Effector memory CD4-positive, alpha-beta T cell (primary cell): ENCODE results near the gene KCTD21.

Experiments used
- DNase-seq, 3 donors: peaks; one replicate each; pipeline ENCODE4 v3.0.0-alpha.2; 2020
- H3K27ac ChIP-seq: 2 replicates; pipeline ENCODE4 v1.7.0; 2013; ENCODE audit warnings: mild to moderate bottlenecking, low read length, moderate library complexity; ENCODE audit not compliant: insufficient read depth, poor library complexity, severe bottlenecking
- H3K27me3 ChIP-seq: replicated peaks from 2 replicates; pipeline ENCODE4 v1.7.0; 2013; ENCODE audit warnings: mild to moderate bottlenecking, low read length; ENCODE audit not compliant: insufficient read depth, control insufficient read depth, poor library complexity, severe bottlenecking
- H3K36me3 ChIP-seq: 2 replicates; pipeline ENCODE4 v1.7.0; 2013; ENCODE audit warnings: mild to moderate bottlenecking, low read length, moderate library complexity; ENCODE audit not compliant: control insufficient read depth, insufficient read depth
- H3K4me1 ChIP-seq: 2 replicates; pipeline ENCODE4 v1.7.0; 2013; ENCODE audit warnings: low read length, mild to moderate bottlenecking; ENCODE audit not compliant: control insufficient read depth, insufficient read depth, poor library complexity, severe bottlenecking
- H3K4me3 ChIP-seq: 2 replicates; pipeline ENCODE4 v1.7.0; 2013; ENCODE audit warnings: low read length, low read depth, mild to moderate bottlenecking; ENCODE audit not compliant: insufficient read depth, poor library complexity, severe bottlenecking
- H3K9me3 ChIP-seq: 2 replicates; pipeline ENCODE4 v1.7.0; 2013; ENCODE audit warnings: mild to moderate bottlenecking, low read length, moderate library complexity; ENCODE audit not compliant: control insufficient read depth

KCTD21 gene

GRCh38 chr11:78163828-78164227 is 24.6 kb downstream of the KCTD21 start:
- Histone ChIP-seq H3K36me3 (no peaks in the 10 kb centered on the region), H3K4me3 (no peak overlapping the region), H3K9me3 (no peaks in the 10 kb centered on the region), H3K27ac (no peak overlapping the region), H3K27me3 (no peaks in the 10 kb centered on the region), H3K4me1 (no peaks in the 10 kb centered on the region)
- DNase-seq: no peak

DNA sequence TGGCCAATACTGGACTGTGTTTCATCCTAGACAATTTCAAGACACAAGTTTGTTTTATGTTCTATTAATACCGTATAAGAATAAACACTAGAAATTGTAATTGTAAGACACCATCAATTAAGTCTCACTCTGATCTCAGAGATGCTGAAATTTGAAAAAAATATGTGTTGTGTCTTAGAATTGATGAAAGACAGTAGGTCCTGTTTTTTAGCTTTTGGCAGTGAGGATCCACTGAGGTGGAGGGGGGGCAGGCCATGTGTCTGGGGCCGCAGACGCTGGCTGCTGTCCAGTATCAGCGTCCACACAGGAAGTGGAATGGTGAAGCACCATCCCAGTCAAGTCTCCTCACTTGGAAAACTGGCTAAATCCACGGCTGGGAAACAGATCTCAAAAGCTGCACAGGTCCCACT is 26.5 kb downstream of the KCTD21 start:
- DNase-seq: no peak
- H3K4me3 ChIP-seq: no peak overlapping the region
- no peaks in the 10 kb centered on the region for H3K4me1 ChIP-seq
- no peaks in the 10 kb centered on the region for H3K9me3 ChIP-seq
- H3K27ac ChIP-seq: no peak overlapping the region
- H3K36me3 ChIP-seq: no peaks in the 10 kb centered on the region
- H3K27me3 ChIP-seq: no peaks in the 10 kb centered on the region

DNA sequence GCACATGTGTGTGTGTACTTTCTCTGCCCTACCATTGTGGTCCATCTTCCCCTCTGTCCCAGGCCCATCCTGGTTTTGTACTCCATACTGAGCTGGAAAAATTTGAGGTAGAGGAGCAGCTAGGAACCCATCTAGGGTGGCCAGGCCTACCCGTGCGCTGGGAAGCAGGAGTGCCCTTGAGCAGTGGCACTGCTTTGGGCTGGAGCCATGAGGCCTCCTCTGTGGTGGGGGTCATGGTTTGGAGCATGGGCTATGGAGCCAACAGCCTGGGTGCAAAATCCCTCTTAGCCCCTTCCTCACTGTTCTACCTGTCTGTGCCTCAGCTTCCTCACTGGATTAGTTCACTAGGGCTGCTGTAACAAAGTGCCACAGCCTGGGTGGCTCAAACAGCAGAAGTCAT is 27.1 kb downstream of the KCTD21 start:
- H3K36me3 ChIP-seq: no peaks in the 10 kb centered on the region
- no peak overlapping the region for H3K4me3 ChIP-seq
- H3K27ac ChIP-seq: no peak overlapping the region
- DNase-seq: no peak
- H3K9me3 ChIP-seq: no peaks in the 10 kb centered on the region
- H3K4me1 ChIP-seq: no peaks in the 10 kb centered on the region
- H3K27me3 ChIP-seq: no peaks in the 10 kb centered on the region

- DNase-seq: no peak
- H3K9me3 ChIP-seq: no peaks in the 10 kb centered on the region
- H3K27ac ChIP-seq: no peak overlapping the region
- no peaks in the 10 kb centered on the region for H3K36me3 ChIP-seq
- H3K4me1 ChIP-seq: no peaks in the 10 kb centered on the region
- H3K27me3 ChIP-seq: no peaks in the 10 kb centered on the region
- H3K4me3 ChIP-seq: no peak overlapping the region
These were observed 27.9 kb downstream of the KCTD21 start for GRCh38 chr11:78160557-78160956.

- Histone ChIP-seq H3K27me3 (no peaks in the 10 kb centered on the region), H3K9me3 (no peaks in the 10 kb centered on the region), H3K4me1 (no peaks in the 10 kb centered on the region), H3K4me3 (no peak overlapping the region), H3K36me3 (no peaks in the 10 kb centered on the region), H3K27ac (no peak overlapping the region)
- no peak for DNase-seq
These were observed 29.3 kb downstream of the KCTD21 start for GRCh38 chr11:78158987-78159652.

GRCh38 chr11:78156127-78156844 is 32.1 kb downstream of the KCTD21 start:
- Histone ChIP-seq H3K27me3 (no peaks in the 10 kb centered on the region), H3K4me3 (no peak overlapping the region), H3K36me3 (no peaks in the 10 kb centered on the region), H3K27ac (no peak overlapping the region), H3K4me1 (no peaks in the 10 kb centered on the region), H3K9me3 (no peaks in the 10 kb centered on the region)
- no peak for DNase-seq

GRCh38 chr11:78151804-78152203 is 36.6 kb downstream of the KCTD21 start:
- DNase-seq: no peak
- no peak overlapping the region for H3K27ac ChIP-seq
- H3K9me3 ChIP-seq: no peaks in the 10 kb centered on the region
- no peaks in the 10 kb centered on the region for H3K4me1 ChIP-seq
- no peaks in the 10 kb centered on the region for H3K36me3 ChIP-seq
- H3K27me3 ChIP-seq: no peaks in the 10 kb centered on the region
- no peak overlapping the region for H3K4me3 ChIP-seq

GRCh38 chr11:78150754-78151153 is 37.7 kb downstream of the KCTD21 start:
- no peaks in the 10 kb centered on the region for H3K4me1 ChIP-seq
- H3K27me3 ChIP-seq: no peaks in the 10 kb centered on the region
- no peak overlapping the region for H3K27ac ChIP-seq
- no peak overlapping the region for H3K4me3 ChIP-seq
- no peak for DNase-seq
- H3K36me3 ChIP-seq: no peaks in the 10 kb centered on the region
- H3K9me3 ChIP-seq: no peaks in the 10 kb centered on the region

DNA sequence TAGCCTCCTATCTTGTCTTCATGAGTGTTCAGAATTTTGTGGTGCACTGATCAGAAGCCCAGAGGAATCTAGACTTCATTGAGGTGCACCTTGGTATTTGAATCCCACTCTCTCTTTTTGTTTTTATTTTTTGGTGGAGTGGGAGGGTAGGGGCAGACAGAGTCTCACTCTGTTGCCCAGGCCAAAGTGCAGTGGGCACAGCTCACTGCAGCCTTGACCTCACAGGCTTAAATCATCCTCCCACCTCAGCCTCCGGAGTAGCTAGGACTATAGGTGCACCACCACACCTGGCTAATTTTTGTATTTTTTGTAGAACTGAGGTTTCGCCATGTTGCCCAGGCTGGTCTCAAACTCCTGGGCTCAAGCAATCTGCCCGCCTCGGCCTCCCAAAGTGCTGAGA is 38.1 kb downstream of the KCTD21 start:
- H3K9me3 ChIP-seq: no peaks in the 10 kb centered on the region
- no peaks in the 10 kb centered on the region for H3K27me3 ChIP-seq
- H3K4me1 ChIP-seq: no peaks in the 10 kb centered on the region
- H3K4me3 ChIP-seq: no peak overlapping the region
- no peaks in the 10 kb centered on the region for H3K36me3 ChIP-seq
- H3K27ac ChIP-seq: no peak overlapping the region
- no peak for DNase-seq

- DNase-seq: no peak
- no peak overlapping the region for H3K4me3 ChIP-seq
- H3K27ac ChIP-seq: no peak overlapping the region
- no peaks in the 10 kb centered on the region for H3K36me3 ChIP-seq
- H3K4me1 ChIP-seq: no peaks in the 10 kb centered on the region
- no peaks in the 10 kb centered on the region for H3K9me3 ChIP-seq
- no peaks in the 10 kb centered on the region for H3K27me3 ChIP-seq
These were observed 38.8 kb downstream of the KCTD21 start for GRCh38 chr11:78149646-78150045.
